NB4 (cell line): ENCODE results near the gene FMN2.
A peak's percentile ranks its signal among the peaks of the same experiment; 100 is the strongest.

Experiments
- DNase-seq: peaks from one replicate; pipeline ENCODE4 v3.0.0; 2010; ENCODE audit warnings: low read depth
- H3K4me3 ChIP-seq: one replicate; pipeline ENCODE4 v1.5.1; 2011; ENCODE audit warnings: mild to moderate bottlenecking, low read depth, low read length, moderate library complexity
- MYC ChIP-seq: IDR thresholded peaks from 2 replicates; pipeline ENCODE4 v1.6.1; 2011; ENCODE audit warnings: low read depth, low read length
- POLR2A ChIP-seq: IDR thresholded peaks from 2 replicates; pipeline ENCODE4 v1.6.1; 2011; ENCODE audit warnings: mild to moderate bottlenecking; ENCODE audit not compliant: insufficient read length; ENCODE audit errors: extremely low read depth
- TF ChIP-seq, protein P1 (sequence below): IDR thresholded peaks from 2 replicates; pipeline ENCODE4 v1.6.1; 2011; ENCODE audit warnings: low read depth, low read length
- TF ChIP-seq, protein P2 (sequence below): IDR thresholded peaks from one replicate; pipeline ENCODE4 v1.5.1; 2012; ENCODE audit warnings: low read depth, low read length

FMN2 gene

DNA sequence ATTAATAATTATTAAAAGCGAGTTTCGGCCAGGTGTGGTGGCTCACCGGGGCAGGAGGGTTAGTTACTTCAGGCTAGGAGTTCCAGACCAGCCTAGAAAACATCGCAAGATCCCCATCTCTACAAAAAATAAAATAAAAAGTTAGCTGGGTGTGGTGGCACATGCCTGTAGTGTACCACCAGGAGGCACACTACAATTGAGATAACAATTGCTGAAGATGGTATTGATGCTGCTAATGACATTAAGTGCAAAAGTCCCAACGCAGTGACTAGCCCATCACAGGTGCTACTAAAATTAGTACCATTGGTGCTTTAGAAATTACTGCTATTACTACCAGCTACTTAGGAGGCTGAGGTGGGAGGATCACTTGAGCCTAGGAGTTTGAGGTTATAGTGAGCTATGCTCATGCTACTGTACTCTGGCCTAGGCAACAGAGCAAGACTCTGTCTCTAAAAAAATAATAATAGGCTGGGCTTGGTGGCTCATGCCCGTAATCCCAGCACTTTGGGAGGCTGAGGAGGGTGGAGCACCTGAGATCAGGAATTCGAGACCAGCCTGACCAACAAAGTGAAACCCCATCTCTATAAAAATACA, 363.6 kb downstream of the FMN2 start:
- no peak overlapping the region for H3K4me3 ChIP-seq
- DNase-seq, result peak; percentile 16
- TF ChIP-seq, protein P1, sequence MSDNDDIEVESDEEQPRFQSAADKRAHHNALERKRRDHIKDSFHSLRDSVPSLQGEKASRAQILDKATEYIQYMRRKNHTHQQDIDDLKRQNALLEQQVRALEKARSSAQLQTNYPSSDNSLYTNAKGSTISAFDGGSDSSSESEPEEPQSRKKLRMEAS, result no peak
- TF ChIP-seq, protein P2, sequence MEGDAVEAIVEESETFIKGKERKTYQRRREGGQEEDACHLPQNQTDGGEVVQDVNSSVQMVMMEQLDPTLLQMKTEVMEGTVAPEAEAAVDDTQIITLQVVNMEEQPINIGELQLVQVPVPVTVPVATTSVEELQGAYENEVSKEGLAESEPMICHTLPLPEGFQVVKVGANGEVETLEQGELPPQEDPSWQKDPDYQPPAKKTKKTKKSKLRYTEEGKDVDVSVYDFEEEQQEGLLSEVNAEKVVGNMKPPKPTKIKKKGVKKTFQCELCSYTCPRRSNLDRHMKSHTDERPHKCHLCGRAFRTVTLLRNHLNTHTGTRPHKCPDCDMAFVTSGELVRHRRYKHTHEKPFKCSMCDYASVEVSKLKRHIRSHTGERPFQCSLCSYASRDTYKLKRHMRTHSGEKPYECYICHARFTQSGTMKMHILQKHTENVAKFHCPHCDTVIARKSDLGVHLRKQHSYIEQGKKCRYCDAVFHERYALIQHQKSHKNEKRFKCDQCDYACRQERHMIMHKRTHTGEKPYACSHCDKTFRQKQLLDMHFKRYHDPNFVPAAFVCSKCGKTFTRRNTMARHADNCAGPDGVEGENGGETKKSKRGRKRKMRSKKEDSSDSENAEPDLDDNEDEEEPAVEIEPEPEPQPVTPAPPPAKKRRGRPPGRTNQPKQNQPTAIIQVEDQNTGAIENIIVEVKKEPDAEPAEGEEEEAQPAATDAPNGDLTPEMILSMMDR, result peak; percentile 32
- no peak for TF ChIP-seq MYC
- TF ChIP-seq POLR2A, result no peak

GRCh38 chr1:240457203-240457602, 365.5 kb downstream of the FMN2 start:
- TF ChIP-seq MYC (no peak), POLR2A (no peak)
- TF ChIP-seq, protein P1, result no peak
- TF ChIP-seq, protein P2, result no peak
- DNase-seq, result no peak
- no peak overlapping the region for H3K4me3 ChIP-seq

DNA sequence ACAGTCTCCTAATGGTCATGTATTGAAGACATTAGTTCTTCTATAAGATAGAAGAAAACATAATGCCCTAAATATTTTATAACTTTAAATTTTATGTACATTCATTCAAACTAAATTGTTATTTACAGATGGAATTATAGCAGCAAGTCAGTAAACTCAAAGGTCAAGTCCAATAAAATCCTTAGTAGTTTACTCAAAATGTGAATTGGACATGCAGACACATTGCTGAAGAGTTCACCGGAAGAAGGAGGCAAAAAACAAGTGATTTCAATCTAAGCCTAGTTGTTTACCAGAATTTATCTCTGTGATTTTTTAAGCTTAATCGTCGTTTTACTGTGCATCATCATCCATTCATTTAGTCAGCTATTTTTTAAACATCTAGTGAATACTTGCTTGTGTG, 370.6 kb downstream of the FMN2 start:
- no peak overlapping the region for H3K4me3 ChIP-seq
- no peak for DNase-seq
- TF ChIP-seq MYC (no peak), POLR2A (no peak)
- TF ChIP-seq, protein P2, result no peak
- TF ChIP-seq, protein P1, result no peak

GRCh38 chr1:240462766-240463395, 371.2 kb downstream of the FMN2 start:
- H3K4me3 ChIP-seq, result no peak overlapping the region
- TF ChIP-seq, protein P2, result no peak
- TF ChIP-seq POLR2A (no peak), MYC (no peak)
- TF ChIP-seq, protein P1, result no peak
- peak; percentile 13 for DNase-seq

DNA sequence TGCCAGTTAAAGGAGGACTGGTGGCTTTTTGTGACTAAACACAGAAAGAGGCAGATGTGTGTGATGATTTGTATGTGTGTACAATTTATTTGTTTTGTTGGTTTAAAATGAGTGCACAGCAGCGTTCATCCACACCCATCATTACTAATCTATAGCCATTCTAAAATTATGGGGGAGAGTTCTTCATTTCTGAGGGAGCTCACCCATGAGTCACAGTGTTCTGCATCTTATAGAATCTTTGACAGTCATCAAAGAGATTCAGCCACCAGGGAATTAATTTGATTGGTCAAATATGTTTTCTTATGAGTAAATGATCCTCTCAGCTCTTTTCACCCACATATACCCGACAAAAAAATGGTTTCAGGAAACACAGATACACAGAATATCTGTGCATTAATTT, 372.4 kb downstream of the FMN2 start:
- DNase-seq, result no peak
- no peak for TF ChIP-seq MYC
- no peak for TF ChIP-seq POLR2A
- H3K4me3 ChIP-seq, result no peak overlapping the region

DNA sequence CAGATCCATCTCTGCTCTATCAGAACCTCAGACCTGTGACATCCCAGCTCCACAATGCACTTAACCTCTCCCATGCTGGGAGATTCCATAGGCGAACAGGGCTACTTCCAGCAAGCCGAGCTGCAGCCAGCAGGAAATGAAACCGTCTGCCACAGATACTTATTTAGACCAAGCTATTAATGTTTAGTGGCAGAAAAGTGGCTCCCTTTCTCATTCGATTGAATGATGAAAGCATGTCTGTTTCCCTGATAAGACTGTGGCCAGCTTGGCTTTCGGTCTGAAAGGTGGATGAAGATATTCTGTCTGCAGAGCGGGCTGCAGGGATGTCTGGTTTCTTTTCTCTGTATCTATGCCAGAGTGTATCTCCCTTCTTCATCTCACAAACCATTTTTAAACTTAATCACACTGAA, 373.9 kb downstream of the FMN2 start:
- TF ChIP-seq, protein P1, result no peak
- no peak for TF ChIP-seq MYC
- no peak for TF ChIP-seq POLR2A
- TF ChIP-seq, protein P2, result no peak
- DNase-seq, result no peak
- no peak overlapping the region for H3K4me3 ChIP-seq
